Measurements from ENCODE around the gene RIMS3. TPM values are rescaled to one million over a fixed set of nuclear protein-coding genes. Genes with fewer than 3 reads are reported as not detected.

Gene RIMS3
- total and polyA plus RNA-seq, 4 donors, result 4.9 to 18.3 (median 11.5) TPM

DNA sequence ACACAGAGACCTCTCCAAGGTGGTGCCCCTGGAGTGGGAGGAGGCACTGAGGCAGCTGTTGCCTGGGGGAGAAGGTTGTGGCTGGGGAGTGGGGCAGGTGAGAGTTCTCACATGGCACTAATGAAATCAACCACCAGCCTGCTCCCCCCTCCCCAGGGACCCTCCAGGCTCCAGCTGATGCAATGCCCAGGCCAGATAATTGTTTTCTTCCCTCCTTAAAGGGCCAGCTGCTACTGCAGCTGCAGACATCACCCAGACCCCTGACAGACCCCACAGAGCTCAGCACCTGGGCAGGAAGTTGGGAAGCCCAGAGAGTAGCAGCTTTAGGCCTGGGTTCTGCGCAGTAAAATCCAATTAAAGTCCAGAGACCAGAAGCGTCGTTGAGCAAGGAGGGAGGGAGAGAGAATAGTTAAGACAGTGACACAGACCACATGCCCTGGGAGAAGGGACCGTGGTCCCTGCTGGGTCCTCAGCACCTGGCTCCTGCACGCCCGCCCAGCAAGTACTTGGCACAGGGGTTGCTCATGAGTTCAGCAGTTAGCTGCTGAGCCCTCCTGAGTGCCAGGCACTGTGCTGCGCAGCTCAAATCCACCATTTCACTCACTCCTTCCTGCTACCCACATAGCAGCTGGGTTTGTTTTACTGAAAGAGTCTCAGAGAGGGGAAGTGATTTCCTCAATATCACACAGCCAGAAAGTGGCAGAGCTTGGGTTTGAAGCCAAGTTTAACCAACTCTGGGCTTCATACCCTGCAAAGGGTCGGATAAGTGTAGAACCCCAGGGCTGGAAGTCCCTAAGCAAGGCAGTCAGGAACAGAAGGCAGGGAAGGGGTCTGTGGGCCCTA, 1.9 kb downstream of the RIMS3 start:
- Histone ChIP-seq H3K27ac (ENCODE audit: low read depth in 1 of 2, low read length in 2 of 2) (peak overlapping the region in 1 of 2 donors; percentile 5), H3K4me1 (ENCODE audit: control insufficient read depth in 1 of 2, insufficient read depth in 2 of 2, low read length in 2 of 2) (no peaks in the 10 kb centered on the region), H3K9me3 (ENCODE audit: control insufficient read depth, low read length) (no peaks in the 10 kb centered on the region), H3K4me3 (ENCODE audit: low read length in 2 of 2) (no peak overlapping the region), H3K27me3 (ENCODE audit: control insufficient read depth in 1 of 2, insufficient read depth in 2 of 2, low read length in 1 of 2) (no peaks in the 10 kb centered on the region), H3K36me3 (ENCODE audit: control insufficient read depth in 1 of 2, insufficient read depth in 2 of 2, low read length in 1 of 2) (no peaks in the 10 kb centered on the region)
- DNase-seq (no peak), ATAC-seq (ENCODE audit: low FRiP score) (no peak)
- WGBS, 2 donors, result 37 to 43% methylated on average over 8 of the region's 8 CpGs
- intact Hi-C loops (cut with DNase I), result no loop called here

DNA sequence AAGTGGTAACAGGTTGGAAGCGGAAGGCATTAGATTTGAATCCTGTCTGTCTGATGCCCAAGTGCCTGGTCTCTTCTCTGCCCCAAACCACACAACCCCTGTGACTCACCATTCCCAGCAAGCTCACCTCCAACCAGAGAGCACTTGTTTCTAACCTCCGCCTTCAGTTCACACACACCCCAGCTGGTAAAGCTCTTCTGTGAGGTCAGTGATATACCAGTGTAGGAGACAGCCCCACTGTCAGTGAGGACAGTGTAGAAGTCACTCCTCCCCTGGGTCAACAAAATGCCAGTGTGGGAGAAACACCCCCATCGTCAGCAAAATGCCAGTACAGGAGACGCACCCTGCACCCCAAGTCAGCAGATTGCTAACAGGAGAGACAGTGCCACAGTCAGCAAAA, 2.6 kb downstream of the RIMS3 start:
- WGBS, 2 donors, result 73 to 79% methylated on average over 4 of the region's 4 CpGs
- Histone ChIP-seq H3K27me3 (ENCODE audit: control insufficient read depth in 1 of 2, insufficient read depth in 2 of 2, low read length in 1 of 2) (no peaks in the 10 kb centered on the region), H3K36me3 (ENCODE audit: control insufficient read depth in 1 of 2, insufficient read depth in 2 of 2, low read length in 1 of 2) (no peaks in the 10 kb centered on the region), H3K27ac (ENCODE audit: low read depth in 1 of 2, low read length in 2 of 2) (peak overlapping the region in 1 of 2 donors; percentile 26), H3K9me3 (ENCODE audit: control insufficient read depth, low read length) (no peaks in the 10 kb centered on the region), H3K4me1 (ENCODE audit: control insufficient read depth in 1 of 2, insufficient read depth in 2 of 2, low read length in 2 of 2) (no peaks in the 10 kb centered on the region), H3K4me3 (ENCODE audit: low read length in 2 of 2) (no peak overlapping the region)
- peak in 1 of 2 donors; percentile 22 for DNase-seq
- intact Hi-C loops (cut with DNase I), result no loop called here
- ATAC-seq (ENCODE audit: low FRiP score), result no peak

DNA sequence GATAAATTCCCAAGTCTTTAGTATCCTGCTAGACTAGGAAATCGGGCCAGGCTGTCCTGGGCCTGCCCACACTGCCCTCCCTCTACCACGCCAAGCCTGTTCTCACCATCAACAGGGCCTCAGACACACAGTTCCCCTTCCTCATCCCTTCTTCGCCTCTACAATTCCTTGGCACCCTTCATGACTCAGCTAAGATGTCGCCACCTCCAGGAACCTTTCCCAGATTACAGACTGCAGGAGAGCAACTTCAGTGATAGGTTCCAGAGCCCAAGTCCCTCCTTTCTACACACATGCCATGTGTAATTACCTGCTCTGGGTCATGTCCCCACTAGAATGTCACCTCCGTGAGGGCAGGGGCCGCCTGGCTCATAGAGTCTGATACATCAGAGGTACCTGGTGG, 3.3 kb downstream of the RIMS3 start:
- WGBS, 2 donors, result 42 to 46% methylated on average over 6 of the region's 6 CpGs
- Histone ChIP-seq H3K27ac (ENCODE audit: low read depth in 1 of 2, low read length in 2 of 2) (peak overlapping the region in 1 of 2 donors; percentile 7), H3K9me3 (ENCODE audit: control insufficient read depth, low read length) (no peaks in the 10 kb centered on the region), H3K36me3 (ENCODE audit: control insufficient read depth in 1 of 2, insufficient read depth in 2 of 2, low read length in 1 of 2) (no peaks in the 10 kb centered on the region), H3K4me3 (ENCODE audit: low read length in 2 of 2) (no peak overlapping the region), H3K27me3 (ENCODE audit: control insufficient read depth in 1 of 2, insufficient read depth in 2 of 2, low read length in 1 of 2) (no peaks in the 10 kb centered on the region), H3K4me1 (ENCODE audit: control insufficient read depth in 1 of 2, insufficient read depth in 2 of 2, low read length in 2 of 2) (no peaks in the 10 kb centered on the region)
- no peak for ATAC-seq (ENCODE audit: low FRiP score)
- DNase-seq, result peak in 1 of 2 donors; percentile 44
- intact Hi-C loops (cut with DNase I), result no loop called here

DNA sequence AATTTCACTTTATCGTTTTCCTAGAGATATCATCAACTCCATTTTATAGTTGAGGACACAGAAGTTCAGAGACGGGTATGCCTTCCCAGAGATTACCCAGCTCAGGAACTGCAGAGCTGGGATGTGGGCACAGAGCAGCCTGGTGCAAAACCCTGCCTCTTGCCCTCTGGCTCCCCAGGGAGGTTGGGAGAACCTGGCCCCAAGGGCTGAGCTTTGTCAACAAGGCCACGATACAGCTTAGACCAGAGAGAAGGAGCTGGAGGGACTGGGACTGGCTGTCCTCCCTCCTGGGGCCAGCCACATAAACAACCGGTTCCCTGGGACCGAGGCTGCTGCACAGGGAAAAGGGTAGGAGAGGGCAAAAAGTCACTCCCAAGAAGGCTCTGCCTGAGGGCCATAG, 3.8 kb downstream of the RIMS3 start:
- Histone ChIP-seq H3K27me3 (ENCODE audit: control insufficient read depth in 1 of 2, insufficient read depth in 2 of 2, low read length in 1 of 2) (no peaks in the 10 kb centered on the region), H3K9me3 (ENCODE audit: control insufficient read depth, low read length) (no peaks in the 10 kb centered on the region), H3K27ac (ENCODE audit: low read depth in 1 of 2, low read length in 2 of 2) (no peak overlapping the region), H3K4me1 (ENCODE audit: control insufficient read depth in 1 of 2, insufficient read depth in 2 of 2, low read length in 2 of 2) (no peaks in the 10 kb centered on the region), H3K4me3 (ENCODE audit: low read length in 2 of 2) (no peak overlapping the region), H3K36me3 (ENCODE audit: control insufficient read depth in 1 of 2, insufficient read depth in 2 of 2, low read length in 1 of 2) (no peaks in the 10 kb centered on the region)
- ATAC-seq (ENCODE audit: low FRiP score) (no peak), DNase-seq (peak in 1 of 2 donors; percentile 44)
- WGBS, 2 donors, result 18 to 28% methylated on average over 5 of the region's 5 CpGs
- intact Hi-C loops (cut with DNase I), result no loop called here

DNA sequence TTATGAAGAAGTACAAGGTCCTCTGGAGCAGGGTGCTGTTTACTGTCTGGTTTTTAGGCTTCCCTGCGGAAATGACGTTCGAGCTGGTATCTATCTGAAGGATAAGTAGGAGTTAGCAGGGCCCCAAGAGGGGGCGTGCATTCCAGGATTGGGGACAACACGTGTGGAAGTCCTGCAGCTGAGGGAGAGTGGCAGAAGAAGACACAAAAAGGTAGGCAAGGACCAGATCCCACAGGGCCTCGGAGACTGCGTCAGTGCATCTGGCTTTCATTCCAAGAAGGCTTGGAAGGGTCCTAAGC, 5.9 kb downstream of the RIMS3 start:
- DNase-seq (no peak), ATAC-seq (ENCODE audit: low FRiP score) (no peak)
- no peak overlapping the region for H3K27ac ChIP-seq (ENCODE audit: low read depth in 1 of 2, low read length in 2 of 2)
- intact Hi-C loops (cut with DNase I), result no loop called here
- H3K4me3 ChIP-seq (ENCODE audit: low read length in 2 of 2), result no peak overlapping the region
- H3K9me3 ChIP-seq (ENCODE audit: control insufficient read depth, low read length), result no peaks in the 10 kb centered on the region
- H3K4me1 ChIP-seq (ENCODE audit: control insufficient read depth in 1 of 2, insufficient read depth in 2 of 2, low read length in 2 of 2), result no peaks in the 10 kb centered on the region
- no peaks in the 10 kb centered on the region for H3K36me3 ChIP-seq (ENCODE audit: control insufficient read depth in 1 of 2, insufficient read depth in 2 of 2, low read length in 1 of 2)
- no peaks in the 10 kb centered on the region for H3K27me3 ChIP-seq (ENCODE audit: control insufficient read depth in 1 of 2, insufficient read depth in 2 of 2, low read length in 1 of 2)
- WGBS, 2 donors, result 83% methylated on average over 7 of the region's 7 CpGs

DNA sequence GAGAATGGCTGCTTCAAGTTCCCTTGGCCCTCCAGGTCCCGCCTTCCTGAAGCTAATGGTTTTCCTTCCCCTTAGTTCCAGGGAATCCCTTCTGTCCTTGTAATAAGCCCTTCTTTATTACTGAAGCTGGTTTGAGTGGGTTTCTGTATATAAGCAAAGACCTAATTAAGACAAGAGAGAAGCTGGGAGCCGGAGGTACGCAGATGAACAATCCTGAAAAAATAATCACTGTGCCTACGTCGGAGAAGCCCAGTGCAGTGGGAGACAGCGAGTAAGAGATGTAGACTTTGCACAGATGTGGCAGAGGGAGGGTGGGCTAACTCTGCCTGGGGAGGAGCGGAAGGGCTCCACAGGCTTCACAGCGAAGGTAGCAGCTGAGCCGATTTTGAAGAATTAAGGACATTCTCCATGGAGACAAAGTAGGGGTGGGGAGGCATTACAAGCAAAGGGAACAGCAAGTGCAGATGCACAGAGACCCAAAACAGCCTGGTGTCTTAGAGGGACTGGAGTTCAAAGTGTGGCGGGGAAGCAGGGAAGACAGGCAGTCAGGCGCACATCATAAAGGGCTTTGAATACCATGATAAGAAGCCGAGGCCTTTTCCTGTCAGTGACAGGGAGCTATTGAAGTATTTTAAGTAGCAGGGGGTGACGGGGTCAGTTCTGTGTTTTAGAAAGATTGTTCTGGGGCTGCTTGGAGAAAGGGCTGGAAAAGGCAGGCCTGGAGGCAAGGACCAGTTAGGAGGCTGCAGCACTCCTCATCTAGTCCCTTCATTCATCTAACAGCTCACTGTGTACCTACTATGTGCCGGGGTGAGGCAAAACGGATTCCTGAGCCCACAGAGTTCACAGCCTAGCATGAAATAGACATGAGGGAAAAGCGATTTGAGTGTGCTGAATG, 6.5 kb downstream of the RIMS3 start:
- DNase-seq, result no peak
- 88 to 90% methylated on average over 16 of the region's 16 CpGs for WGBS, 2 donors

DNA sequence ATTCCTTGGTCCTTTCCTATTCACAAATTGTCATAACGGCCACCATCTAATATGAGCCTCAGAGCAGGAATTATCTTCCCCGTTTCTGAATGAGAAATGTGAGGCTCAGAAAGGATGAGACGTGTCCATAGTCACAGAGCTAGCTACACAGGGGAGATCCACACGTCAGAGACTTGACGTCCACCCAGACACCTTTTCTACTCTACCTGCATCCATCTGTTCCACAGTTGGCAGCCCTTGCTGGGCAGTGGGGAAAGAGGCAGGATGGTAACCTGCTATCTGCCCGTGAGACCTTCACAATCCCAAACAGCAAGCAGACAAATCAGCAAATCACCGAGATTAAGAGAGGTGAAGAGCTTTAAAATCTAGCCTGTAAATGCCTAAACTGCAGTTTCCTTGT, 8.4 kb downstream of the RIMS3 start:
- Histone ChIP-seq H3K4me1 (ENCODE audit: control insufficient read depth in 1 of 2, insufficient read depth in 2 of 2, low read length in 2 of 2) (no peaks in the 10 kb centered on the region), H3K27ac (ENCODE audit: low read depth in 1 of 2, low read length in 2 of 2) (no peak overlapping the region), H3K9me3 (ENCODE audit: control insufficient read depth, low read length) (no peaks in the 10 kb centered on the region), H3K27me3 (ENCODE audit: control insufficient read depth in 1 of 2, insufficient read depth in 2 of 2, low read length in 1 of 2) (no peaks in the 10 kb centered on the region), H3K4me3 (ENCODE audit: low read length in 2 of 2) (no peak overlapping the region), H3K36me3 (ENCODE audit: control insufficient read depth in 1 of 2, insufficient read depth in 2 of 2, low read length in 1 of 2) (no peaks in the 10 kb centered on the region)
- intact Hi-C loops (cut with DNase I), result no loop called here
- no peak for ATAC-seq (ENCODE audit: low FRiP score)
- WGBS, 2 donors, result 94% methylated on average over 7 of the region's 7 CpGs
- DNase-seq, result no peak

More for the DNA sequence above, 6.5 kb downstream of the RIMS3 start:
- Histone ChIP-seq H3K27ac (ENCODE audit: low read depth in 1 of 2, low read length in 2 of 2) (no peak overlapping the region), H3K36me3 (ENCODE audit: control insufficient read depth in 1 of 2, insufficient read depth in 2 of 2, low read length in 1 of 2) (no peaks in the 10 kb centered on the region), H3K27me3 (ENCODE audit: control insufficient read depth in 1 of 2, insufficient read depth in 2 of 2, low read length in 1 of 2) (no peaks in the 10 kb centered on the region), H3K9me3 (ENCODE audit: control insufficient read depth, low read length) (no peaks in the 10 kb centered on the region), H3K4me1 (ENCODE audit: control insufficient read depth in 1 of 2, insufficient read depth in 2 of 2, low read length in 2 of 2) (no peaks in the 10 kb centered on the region), H3K4me3 (ENCODE audit: low read length in 2 of 2) (no peak overlapping the region)
- no peak for ATAC-seq (ENCODE audit: low FRiP score)
- intact Hi-C loops (cut with DNase I), result no loop called here

DNA sequence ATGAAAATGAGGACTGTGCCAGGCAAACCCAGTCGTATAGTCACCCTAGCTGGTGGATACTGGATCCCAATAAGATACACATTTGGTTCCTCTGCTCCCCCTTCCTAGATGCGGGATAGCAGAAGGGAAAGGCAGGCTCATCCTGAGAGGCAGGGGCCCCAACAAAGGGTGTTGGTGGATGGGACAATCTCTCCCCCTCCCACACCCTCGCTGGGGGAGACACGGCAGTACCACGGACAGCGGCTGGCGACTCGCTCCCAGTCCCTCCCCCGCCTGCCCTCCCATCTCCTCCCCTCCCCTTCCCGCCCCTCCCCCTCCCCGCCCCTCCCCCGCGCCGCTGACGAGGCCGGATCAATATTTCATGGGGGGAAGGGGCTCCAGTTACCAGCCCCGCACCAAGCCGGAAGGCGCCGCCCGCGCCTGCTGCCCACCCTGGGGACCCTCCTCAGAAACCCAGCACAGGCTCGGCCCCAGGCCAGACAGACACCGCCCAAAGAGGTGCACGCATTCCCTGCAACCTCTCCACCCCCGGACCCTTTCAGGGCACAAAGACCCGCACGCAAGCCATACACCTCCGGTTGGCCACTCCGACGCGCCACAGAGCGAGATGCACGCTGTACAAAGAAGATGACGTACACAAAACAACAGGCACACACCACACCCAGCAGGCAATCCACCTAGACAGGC, 11.5 kb downstream of the RIMS3 start:
- H3K27ac ChIP-seq (ENCODE audit: low read depth in 1 of 2, low read length in 2 of 2), result no peak overlapping the region
- intact Hi-C loops (cut with DNase I), result no loop called here
- no peaks in the 10 kb centered on the region for H3K27me3 ChIP-seq (ENCODE audit: control insufficient read depth in 1 of 2, insufficient read depth in 2 of 2, low read length in 1 of 2)
- ATAC-seq (ENCODE audit: low FRiP score) (no peak), DNase-seq (no peak)
- 23% methylated on average over 29 to 35 of the region's 35 CpGs for WGBS, 2 donors
- no peaks in the 10 kb centered on the region for H3K36me3 ChIP-seq (ENCODE audit: control insufficient read depth in 1 of 2, insufficient read depth in 2 of 2, low read length in 1 of 2)
- no peaks in the 10 kb centered on the region for H3K4me1 ChIP-seq (ENCODE audit: control insufficient read depth in 1 of 2, insufficient read depth in 2 of 2, low read length in 2 of 2)
- H3K9me3 ChIP-seq (ENCODE audit: control insufficient read depth, low read length), result no peaks in the 10 kb centered on the region
- H3K4me3 ChIP-seq (ENCODE audit: low read length in 2 of 2), result no peak overlapping the region

Measured in aorta (tissue), 5 donors.